ENCODE results near the gene OCA2. TPM values are rescaled to one million over a fixed set of nuclear protein-coding genes. Genes with fewer than 3 reads are reported as not detected.

Gene OCA2
- total RNA-seq, 2 experiments from 2014 or later: not detected

- intact Hi-C loops (cut with micrococcal nuclease; ENCODE audit: unreplicated experiment): no loop called here
- no peak for TF ChIP-seq CTCF (conservative IDR thresholded peaks at IDR 0.05; ENCODE audit: low read length)
- TF ChIP-seq EZH2phosphoT487 (IDR thresholded peaks at IDR 0.05; ENCODE audit: borderline replicate concordance, low read depth, low read length): no peak
- Histone ChIP-seq H3K4me1 (ENCODE audit: insufficient read depth, low read length, poor library complexity, severe bottlenecking) (peaks cover 17% of the 10 kb centered on the region), H3K4me2 (ENCODE audit: low read length) (no peak overlapping the region), H4K20me1 (ENCODE audit: insufficient read depth, low read length) (no peaks in the 10 kb centered on the region), H2AFZ (ENCODE audit: low read length) (no peak overlapping the region), H3K9me3 (ENCODE audit: low read length) (no peaks in the 10 kb centered on the region), H3K4me3 (ENCODE audit: low read depth, low read length, poor library complexity, severe bottlenecking) (no peak overlapping the region), H3K27ac (ENCODE audit: low read depth, low read length, poor library complexity, severe bottlenecking) (no peak overlapping the region), H3K36me3 (ENCODE audit: insufficient read depth, low read length) (peaks cover 70% of the 10 kb centered on the region), H3K79me2 (ENCODE audit: insufficient read depth, low read depth, low read length) (no peaks in the 10 kb centered on the region), H3K9me2 (ENCODE audit: insufficient read depth, low read length) (no peaks in the 10 kb centered on the region)
- no peak for DNase-seq (ENCODE audit: low spot score)
- BruUV-seq (replicated peaks): no TSS peak
- CTCF ChIA-PET (ENCODE audit: unreplicated experiment): no interaction called here
- POLR2A ChIA-PET: no interaction called here
These were observed 32.3 kb upstream of the OCA2 start for GRCh38 chr15:28131400-28131799.

DNA sequence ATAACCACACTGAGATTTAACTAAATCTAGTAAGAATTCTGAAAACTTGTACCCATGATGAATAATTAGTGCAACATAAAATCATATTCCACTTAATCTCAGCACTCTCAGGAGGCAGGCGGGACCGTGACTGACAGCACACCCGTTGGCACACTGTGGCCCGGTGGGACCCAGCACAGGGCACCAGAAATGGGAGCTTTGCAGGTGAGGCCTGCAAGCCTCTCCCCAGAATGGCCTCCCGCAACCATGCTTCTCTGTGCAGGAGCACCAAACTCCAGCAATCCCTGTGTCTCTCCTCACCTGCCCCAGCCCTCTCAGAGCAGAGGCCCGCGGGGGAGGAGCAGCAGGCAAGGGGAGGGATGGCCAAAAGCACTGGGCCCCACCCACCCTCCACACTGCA lies 31.5 kb upstream of the OCA2 start:
- CTCF ChIA-PET (ENCODE audit: unreplicated experiment): no interaction called here
- no peaks in the 10 kb centered on the region for H4K20me1 ChIP-seq (ENCODE audit: insufficient read depth, low read length)
- H2AFZ ChIP-seq (ENCODE audit: low read length): no peak overlapping the region
- peaks cover 73% of the 10 kb centered on the region for H3K36me3 ChIP-seq (ENCODE audit: insufficient read depth, low read length)
- no peak overlapping the region for H3K27ac ChIP-seq (ENCODE audit: low read depth, low read length, poor library complexity, severe bottlenecking)
- H3K4me2 ChIP-seq (ENCODE audit: low read length): no peak overlapping the region
- H3K9me2 ChIP-seq (ENCODE audit: insufficient read depth, low read length): no peaks in the 10 kb centered on the region
- H3K9me3 ChIP-seq (ENCODE audit: low read length): no peaks in the 10 kb centered on the region
- POLR2A ChIA-PET: no interaction called here
- no peak for DNase-seq (ENCODE audit: low spot score)
- intact Hi-C loops (cut with micrococcal nuclease; ENCODE audit: unreplicated experiment): no loop called here
- no peak for TF ChIP-seq CTCF (conservative IDR thresholded peaks at IDR 0.05; ENCODE audit: low read length)
- no peak for TF ChIP-seq EZH2phosphoT487 (IDR thresholded peaks at IDR 0.05; ENCODE audit: borderline replicate concordance, low read depth, low read length)
- H3K4me3 ChIP-seq (ENCODE audit: low read depth, low read length, poor library complexity, severe bottlenecking): no peak overlapping the region
- peaks cover 11% of the 10 kb centered on the region for H3K4me1 ChIP-seq (ENCODE audit: insufficient read depth, low read length, poor library complexity, severe bottlenecking)
- H3K79me2 ChIP-seq (ENCODE audit: insufficient read depth, low read depth, low read length): no peaks in the 10 kb centered on the region
- no TSS peak for BruUV-seq (replicated peaks)

DNA sequence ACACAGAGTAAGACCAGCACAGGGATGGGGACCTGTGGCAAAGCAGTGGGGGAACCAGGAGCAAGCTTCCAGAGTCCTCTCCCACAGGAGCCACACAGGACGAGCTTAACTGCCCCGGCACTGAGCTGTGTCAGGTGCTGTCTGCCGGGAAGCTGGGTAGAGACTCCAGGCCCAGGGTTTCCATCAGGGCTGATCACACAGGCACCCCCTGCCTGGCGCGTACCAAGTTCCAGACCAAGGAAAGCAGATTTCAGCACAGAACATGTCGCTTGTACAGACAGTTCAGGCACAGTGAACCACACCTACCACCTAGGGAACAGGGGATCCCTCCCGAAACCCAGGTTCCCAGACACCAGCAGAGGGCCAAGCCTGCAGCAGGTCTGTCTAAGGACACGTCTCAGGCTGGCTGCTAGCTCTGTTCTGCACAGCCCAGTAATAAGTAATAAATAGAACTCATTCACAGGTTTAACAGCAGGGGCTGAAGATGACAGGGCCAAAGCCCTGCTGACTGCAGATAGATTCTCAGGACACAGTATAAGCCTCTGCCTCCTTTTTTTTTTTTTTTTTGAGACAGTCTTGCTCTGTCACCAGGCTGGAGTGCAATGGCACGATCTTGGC lies 30.2 kb upstream of the OCA2 start:
- no TSS peak for BruUV-seq (replicated peaks)
- H3K4me1 ChIP-seq (ENCODE audit: insufficient read depth, low read length, poor library complexity, severe bottlenecking): peaks cover 7% of the 10 kb centered on the region
- TF ChIP-seq EZH2phosphoT487 (IDR thresholded peaks at IDR 0.05; ENCODE audit: borderline replicate concordance, low read depth, low read length) (no peak), CTCF (conservative IDR thresholded peaks at IDR 0.05; ENCODE audit: low read length) (no peak)
- H3K79me2 ChIP-seq (ENCODE audit: insufficient read depth, low read depth, low read length): no peaks in the 10 kb centered on the region
- no peaks in the 10 kb centered on the region for H3K9me3 ChIP-seq (ENCODE audit: low read length)
- POLR2A ChIA-PET: no interaction called here
- CTCF ChIA-PET (ENCODE audit: unreplicated experiment): no interaction called here
- no peaks in the 10 kb centered on the region for H4K20me1 ChIP-seq (ENCODE audit: insufficient read depth, low read length)
- no peak for DNase-seq (ENCODE audit: low spot score)
- intact Hi-C loops (cut with micrococcal nuclease; ENCODE audit: unreplicated experiment): no loop called here
- H3K36me3 ChIP-seq (ENCODE audit: insufficient read depth, low read length): peaks cover 72% of the 10 kb centered on the region; the same call in 1 of the 2 replicates
- no peak overlapping the region for H2AFZ ChIP-seq (ENCODE audit: low read length)
- H3K4me3 ChIP-seq (ENCODE audit: low read depth, low read length, poor library complexity, severe bottlenecking): no peak overlapping the region
- no peak overlapping the region for H3K4me2 ChIP-seq (ENCODE audit: low read length)
- no peak overlapping the region for H3K27ac ChIP-seq (ENCODE audit: low read depth, low read length, poor library complexity, severe bottlenecking)
- H3K9me2 ChIP-seq (ENCODE audit: insufficient read depth, low read length): no peaks in the 10 kb centered on the region
